ENCODE data around the gene CUX1.

CUX1 gene

GRCh38 chr7:102271158-102271798, 453.9 kb downstream of the CUX1 start:
- Mint-ChIP-seq H3K36me3 (no peaks in the 10 kb centered on the region), H3K27me3 (no peaks in the 10 kb centered on the region), H3K9me3 (no peaks in the 10 kb centered on the region), H3K4me3 (no peak overlapping the region), H3K27ac (no peak overlapping the region), H3K4me1 (peaks cover 3 to 5% of the 10 kb centered on the region in 2 donors)
- ATAC-seq (replicated peaks), result no peak
- DNase-seq, result no peak

- Mint-ChIP-seq H3K9me3 (no peaks in the 10 kb centered on the region), H3K4me1 (peaks cover 3 to 5% of the 10 kb centered on the region in 2 donors), H3K36me3 (no peaks in the 10 kb centered on the region), H3K27ac (no peak overlapping the region), H3K27me3 (no peaks in the 10 kb centered on the region), H3K4me3 (no peak overlapping the region)
- DNase-seq (no peak), ATAC-seq (replicated peaks) (peak; percentile 95 to 97)
Observed at GRCh38 chr7:102272075-102272916, 454.9 kb downstream of the CUX1 start.

- peaks cover 3 to 5% of the 10 kb centered on the region in 2 donors for H3K4me1 Mint-ChIP-seq
- H3K9me3 Mint-ChIP-seq, result no peaks in the 10 kb centered on the region
- no peaks in the 10 kb centered on the region for H3K36me3 Mint-ChIP-seq
- H3K4me3 Mint-ChIP-seq, result no peak overlapping the region
- H3K27ac Mint-ChIP-seq, result no peak overlapping the region
- H3K27me3 Mint-ChIP-seq, result no peaks in the 10 kb centered on the region
- ATAC-seq (replicated peaks) (no peak), DNase-seq (no peak)
Observed at GRCh38 chr7:102272917-102273748, 455.7 kb downstream of the CUX1 start.

GRCh38 chr7:102273749-102274712, 456.6 kb downstream of the CUX1 start:
- Mint-ChIP-seq H3K4me1 (peaks cover 3 to 8% of the 10 kb centered on the region in 2 donors), H3K4me3 (no peak overlapping the region), H3K27me3 (no peaks in the 10 kb centered on the region), H3K36me3 (no peaks in the 10 kb centered on the region), H3K9me3 (no peaks in the 10 kb centered on the region), H3K27ac (no peak overlapping the region)
- DNase-seq, result no peak
- ATAC-seq (replicated peaks), result no peak

GRCh38 chr7:102275123-102275703, 457.8 kb downstream of the CUX1 start:
- no peaks in the 10 kb centered on the region for H3K27me3 Mint-ChIP-seq
- no peaks in the 10 kb centered on the region for H3K9me3 Mint-ChIP-seq
- no peak for ATAC-seq (replicated peaks)
- H3K4me1 Mint-ChIP-seq, result peaks cover 11 to 19% of the 10 kb centered on the region in 2 donors
- H3K27ac Mint-ChIP-seq, result no peak overlapping the region
- H3K36me3 Mint-ChIP-seq, result no peaks in the 10 kb centered on the region
- DNase-seq, result no peak
- no peak overlapping the region for H3K4me3 Mint-ChIP-seq

- no peaks in the 10 kb centered on the region for H3K9me3 Mint-ChIP-seq
- no peaks in the 10 kb centered on the region for H3K36me3 Mint-ChIP-seq
- no peak overlapping the region for H3K27ac Mint-ChIP-seq
- no peaks in the 10 kb centered on the region for H3K27me3 Mint-ChIP-seq
- ATAC-seq (replicated peaks) (no peak), DNase-seq (no peak)
- H3K4me3 Mint-ChIP-seq, result no peak overlapping the region
- peaks cover 7 to 14% of the 10 kb centered on the region in 2 donors for H3K4me1 Mint-ChIP-seq
Observed at GRCh38 chr7:102277901-102278300, 460.5 kb downstream of the CUX1 start.

GRCh38 chr7:102279537-102280400, 462.3 kb downstream of the CUX1 start:
- Mint-ChIP-seq H3K9me3 (no peaks in the 10 kb centered on the region), H3K36me3 (no peaks in the 10 kb centered on the region), H3K27ac (peak overlapping the region; percentile 14), H3K27me3 (no peaks in the 10 kb centered on the region), H3K4me1 (peaks cover 18 to 31% of the 10 kb centered on the region in 2 donors), H3K4me3 (peak overlapping the region in 1 of 2 donors; percentile 44)
- ATAC-seq (replicated peaks), result peak; percentile 95 to 96
- peak; percentile 53 for DNase-seq

GRCh38 chr7:102280521-102280920, 463.1 kb downstream of the CUX1 start:
- DNase-seq (no peak), ATAC-seq (replicated peaks) (no peak)
- Mint-ChIP-seq H3K9me3 (no peaks in the 10 kb centered on the region), H3K4me3 (no peak overlapping the region), H3K4me1 (peaks cover 26 to 39% of the 10 kb centered on the region in 2 donors), H3K36me3 (no peaks in the 10 kb centered on the region), H3K27me3 (no peaks in the 10 kb centered on the region), H3K27ac (no peak overlapping the region)

- H3K27ac Mint-ChIP-seq, result no peak overlapping the region
- peaks cover 27 to 46% of the 10 kb centered on the region in 2 donors for H3K4me1 Mint-ChIP-seq
- H3K9me3 Mint-ChIP-seq, result no peaks in the 10 kb centered on the region
- H3K4me3 Mint-ChIP-seq, result no peak overlapping the region
- H3K27me3 Mint-ChIP-seq, result no peaks in the 10 kb centered on the region
- DNase-seq, result no peak
- no peaks in the 10 kb centered on the region for H3K36me3 Mint-ChIP-seq
- no peak for ATAC-seq (replicated peaks)
Observed at GRCh38 chr7:102281785-102282184, 464.4 kb downstream of the CUX1 start.

- H3K27ac Mint-ChIP-seq, result no peak overlapping the region
- H3K4me3 Mint-ChIP-seq, result no peak overlapping the region
- ATAC-seq (replicated peaks) (no peak), DNase-seq (no peak)
- no peaks in the 10 kb centered on the region for H3K36me3 Mint-ChIP-seq
- peaks cover 27 to 46% of the 10 kb centered on the region in 2 donors for H3K4me1 Mint-ChIP-seq
- H3K27me3 Mint-ChIP-seq, result no peaks in the 10 kb centered on the region
- H3K9me3 Mint-ChIP-seq, result no peaks in the 10 kb centered on the region
Observed at GRCh38 chr7:102282465-102283362, 465.3 kb downstream of the CUX1 start.

- DNase-seq, result no peak
- Mint-ChIP-seq H3K27ac (no peak overlapping the region), H3K27me3 (no peaks in the 10 kb centered on the region), H3K36me3 (no peaks in the 10 kb centered on the region), H3K4me1 (peaks cover 29 to 54% of the 10 kb centered on the region in 2 donors), H3K9me3 (no peaks in the 10 kb centered on the region), H3K4me3 (no peak overlapping the region)
- ATAC-seq (replicated peaks), result no peak
Observed at GRCh38 chr7:102283477-102284189, 466.2 kb downstream of the CUX1 start.

All from stimulated activated naive B cell treated with anti-CD40 and anti-IgM and Interleukin-4, amounts not matched to agents 10 μg/mL and 1 μg/mL and 100 μg/mL, for 72 hours (primary cell).